Measurements from ENCODE around the gene TCF7L1. TPM values are rescaled to one million over a fixed set of nuclear protein-coding genes. Genes with fewer than 3 reads are reported as not detected.
A peak's percentile ranks its signal among the peaks of the same experiment; 100 is the strongest.

The TCF7L1 gene
- total RNA-seq, 1 experiment from 2014 or later = 30.4 TPM

- Histone ChIP-seq H3K27ac (ENCODE audit: low read length) (peak overlapping the region; percentile 93), H3K4me1 (ENCODE audit: control insufficient read depth, insufficient read depth, low read length) (peaks cover 80% of the 10 kb centered on the region), H3K4me3 (ENCODE audit: low read depth in 2 of 2, low read length in 2 of 2) (no peak overlapping the region), H3K9me3 (ENCODE audit: control insufficient read depth, insufficient read depth, low read depth, low read length) (no peaks in the 10 kb centered on the region), H3K27me3 (ENCODE audit: control insufficient read depth, insufficient read depth, low read length) (no peaks in the 10 kb centered on the region), H3K36me3 (ENCODE audit: control insufficient read depth, insufficient read depth, low read length) (no peaks in the 10 kb centered on the region)
- in situ Hi-C loops (cut with HindIII; ENCODE audit: low pct_unique_long_range_greater_than_20kb, low sequenced_read_pairs) = no loop called here
- intact Hi-C loops (cut with micrococcal nuclease; ENCODE audit: unreplicated experiment) = no loop called here
- CTCF ChIA-PET = no interaction called here
- POLR2A ChIA-PET = interaction anchor here (1.0 kb wide), 1 partner anchor 10 kb away, joined by 3 read pairs; no protein-coding TSS in a partner anchor
- no peak for DNase-seq (ENCODE audit: low read depth, low spot score)
- BruUV-seq (replicated peaks) = no TSS peak
- ATAC-seq = no peak
- TF ChIP-seq TCF7L2 (IDR thresholded peaks at IDR 0.05; ENCODE audit: low read depth, low read length) (no peak), POLR2AphosphoS5 (IDR thresholded peaks at IDR 0.05; ENCODE audit: low read depth, low read length) (no peak), SIN3A (IDR thresholded peaks at IDR 0.05; ENCODE audit: borderline replicate concordance, insufficient read depth, low read depth, low read length) (no peak), CTCF (IDR thresholded peaks at IDR 0.05) (no peak)
- TF ChIP-seq, protein P1, sequence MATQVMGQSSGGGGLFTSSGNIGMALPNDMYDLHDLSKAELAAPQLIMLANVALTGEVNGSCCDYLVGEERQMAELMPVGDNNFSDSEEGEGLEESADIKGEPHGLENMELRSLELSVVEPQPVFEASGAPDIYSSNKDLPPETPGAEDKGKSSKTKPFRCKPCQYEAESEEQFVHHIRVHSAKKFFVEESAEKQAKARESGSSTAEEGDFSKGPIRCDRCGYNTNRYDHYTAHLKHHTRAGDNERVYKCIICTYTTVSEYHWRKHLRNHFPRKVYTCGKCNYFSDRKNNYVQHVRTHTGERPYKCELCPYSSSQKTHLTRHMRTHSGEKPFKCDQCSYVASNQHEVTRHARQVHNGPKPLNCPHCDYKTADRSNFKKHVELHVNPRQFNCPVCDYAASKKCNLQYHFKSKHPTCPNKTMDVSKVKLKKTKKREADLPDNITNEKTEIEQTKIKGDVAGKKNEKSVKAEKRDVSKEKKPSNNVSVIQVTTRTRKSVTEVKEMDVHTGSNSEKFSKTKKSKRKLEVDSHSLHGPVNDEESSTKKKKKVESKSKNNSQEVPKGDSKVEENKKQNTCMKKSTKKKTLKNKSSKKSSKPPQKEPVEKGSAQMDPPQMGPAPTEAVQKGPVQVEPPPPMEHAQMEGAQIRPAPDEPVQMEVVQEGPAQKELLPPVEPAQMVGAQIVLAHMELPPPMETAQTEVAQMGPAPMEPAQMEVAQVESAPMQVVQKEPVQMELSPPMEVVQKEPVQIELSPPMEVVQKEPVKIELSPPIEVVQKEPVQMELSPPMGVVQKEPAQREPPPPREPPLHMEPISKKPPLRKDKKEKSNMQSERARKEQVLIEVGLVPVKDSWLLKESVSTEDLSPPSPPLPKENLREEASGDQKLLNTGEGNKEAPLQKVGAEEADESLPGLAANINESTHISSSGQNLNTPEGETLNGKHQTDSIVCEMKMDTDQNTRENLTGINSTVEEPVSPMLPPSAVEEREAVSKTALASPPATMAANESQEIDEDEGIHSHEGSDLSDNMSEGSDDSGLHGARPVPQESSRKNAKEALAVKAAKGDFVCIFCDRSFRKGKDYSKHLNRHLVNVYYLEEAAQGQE (IDR thresholded peaks at IDR 0.05; ENCODE audit: insufficient read depth in 1 of 2, low read depth in 2 of 2, low read length in 1 of 2) = no peak
These were observed 124.9 kb downstream of the TCF7L1 start for GRCh38 chr2:85257970-85258605.

GRCh38 chr2:85259101-85259590 is 126.0 kb downstream of the TCF7L1 start:
- peaks cover 71% of the 10 kb centered on the region for H3K4me1 ChIP-seq (ENCODE audit: control insufficient read depth, insufficient read depth, low read length)
- H3K27me3 ChIP-seq (ENCODE audit: control insufficient read depth, insufficient read depth, low read length) = no peaks in the 10 kb centered on the region
- DNase-seq (ENCODE audit: low read depth, low spot score) (no peak), ATAC-seq (peak; percentile 82)
- H3K36me3 ChIP-seq (ENCODE audit: control insufficient read depth, insufficient read depth, low read length) = no peaks in the 10 kb centered on the region
- BruUV-seq (replicated peaks) = no TSS peak
- H3K4me3 ChIP-seq (ENCODE audit: low read depth in 2 of 2, low read length in 2 of 2) = peak overlapping the region in 1 of 2 experiments; percentile 14; a peak in 2 of 4 replicates
- peak overlapping the region; percentile 93 for H3K27ac ChIP-seq (ENCODE audit: low read length)
- intact Hi-C loops (cut with micrococcal nuclease; ENCODE audit: unreplicated experiment) (no loop called here), in situ Hi-C loops (cut with HindIII; ENCODE audit: low pct_unique_long_range_greater_than_20kb, low sequenced_read_pairs) (no loop called here)
- ChIA-PET POLR2A (interaction anchor here (0.5 kb wide), 1 partner anchor 380 kb away, joined by 7 read pairs; no protein-coding TSS in a partner anchor), CTCF (interaction anchor here (0.6 kb wide), 1 partner anchor 127 kb away, joined by 3 read pairs; no protein-coding TSS in a partner anchor)
- no peak; the same call in 1 of the 2 replicates for TF ChIP-seq POLR2AphosphoS5 (IDR thresholded peaks at IDR 0.05; ENCODE audit: low read depth, low read length)
- TF ChIP-seq TCF7L2 (IDR thresholded peaks at IDR 0.05; ENCODE audit: low read depth, low read length) = peak; percentile 92
- TF ChIP-seq, protein P1 (IDR thresholded peaks at IDR 0.05; ENCODE audit: insufficient read depth in 1 of 2, low read depth in 2 of 2, low read length in 1 of 2) = no peak
- no peaks in the 10 kb centered on the region for H3K9me3 ChIP-seq (ENCODE audit: control insufficient read depth, insufficient read depth, low read depth, low read length)

All from Panc1 (cell line).